Measurements from ENCODE around the gene DLG2. TPM values are rescaled to one million over a fixed set of nuclear protein-coding genes. Genes with fewer than 3 reads are reported as not detected.
"Not testable (repeated sequence)": the region's sequence is repeated elsewhere in the genome, so short reads cannot be mapped to it uniquely, and the experiment has no call there.

Gene DLG2
- 0.26 TPM for polyA plus RNA-seq (2012; ENCODE audit: low read depth, missing spikeins)

GRCh38 chr11:85627332-85627997 is at the start of gene DLG2:
Gene DLG2 (minus strand): TSS chr11:85627344.
- DNase-seq (ENCODE audit: insufficient read length, low spot score) (no peak), FAIRE-seq (no peak)
- TF ChIP-seq POU2F2 (IDR thresholded peaks at IDR 0.05; ENCODE audit: low read depth, low read length): no peak
- no peak for TF ChIP-seq TAF1 (IDR thresholded peaks at IDR 0.05; ENCODE audit: low read depth, low read length)
- no peak for TF ChIP-seq PAX5 (IDR thresholded peaks at IDR 0.05; ENCODE audit: insufficient read depth, low read length, severe bottlenecking)
- no peak for TF ChIP-seq POLR2AphosphoS5 (IDR thresholded peaks at IDR 0.05; ENCODE audit: low read depth, low read length)
- TF ChIP-seq POLR2A (IDR thresholded peaks at IDR 0.05; ENCODE audit: low read depth, low read length): no peak
- no peak for TF ChIP-seq SPI1 (IDR thresholded peaks at IDR 0.05; ENCODE audit: low read depth, low read length)

- FAIRE-seq: no peak
- DNase-seq (ENCODE audit: insufficient read length, low spot score): no peak
These were observed 46.2 kb upstream of the DLG2 start for GRCh38 chr11:85673393-85673792.

GRCh38 chr11:85672105-85672902 is 45.2 kb upstream of the DLG2 start:
- DNase-seq (ENCODE audit: insufficient read length, low spot score) (no peak), FAIRE-seq (no peak)
- TF ChIP-seq POU2F2 (IDR thresholded peaks at IDR 0.05; ENCODE audit: low read depth, low read length): no peak
- TF ChIP-seq POLR2A (IDR thresholded peaks at IDR 0.05; ENCODE audit: low read depth, low read length): no peak
- TF ChIP-seq SPI1 (IDR thresholded peaks at IDR 0.05; ENCODE audit: low read depth, low read length): peak; percentile 78
- no peak for TF ChIP-seq TAF1 (IDR thresholded peaks at IDR 0.05; ENCODE audit: low read depth, low read length)
- TF ChIP-seq PAX5 (IDR thresholded peaks at IDR 0.05; ENCODE audit: insufficient read depth, low read length, severe bottlenecking): no peak

More at GRCh38 chr11:85673393-85673792, 46.2 kb upstream of the DLG2 start:
- TF ChIP-seq POLR2AphosphoS5 (IDR thresholded peaks at IDR 0.05; ENCODE audit: low read depth, low read length) (no peak), SPI1 (IDR thresholded peaks at IDR 0.05; ENCODE audit: low read depth, low read length) (no peak), PAX5 (IDR thresholded peaks at IDR 0.05; ENCODE audit: insufficient read depth, low read length, severe bottlenecking) (no peak), POLR2A (IDR thresholded peaks at IDR 0.05; ENCODE audit: low read depth, low read length) (no peak), POU2F2 (IDR thresholded peaks at IDR 0.05; ENCODE audit: low read depth, low read length) (no peak), TAF1 (IDR thresholded peaks at IDR 0.05; ENCODE audit: low read depth, low read length) (no peak)

DNA sequence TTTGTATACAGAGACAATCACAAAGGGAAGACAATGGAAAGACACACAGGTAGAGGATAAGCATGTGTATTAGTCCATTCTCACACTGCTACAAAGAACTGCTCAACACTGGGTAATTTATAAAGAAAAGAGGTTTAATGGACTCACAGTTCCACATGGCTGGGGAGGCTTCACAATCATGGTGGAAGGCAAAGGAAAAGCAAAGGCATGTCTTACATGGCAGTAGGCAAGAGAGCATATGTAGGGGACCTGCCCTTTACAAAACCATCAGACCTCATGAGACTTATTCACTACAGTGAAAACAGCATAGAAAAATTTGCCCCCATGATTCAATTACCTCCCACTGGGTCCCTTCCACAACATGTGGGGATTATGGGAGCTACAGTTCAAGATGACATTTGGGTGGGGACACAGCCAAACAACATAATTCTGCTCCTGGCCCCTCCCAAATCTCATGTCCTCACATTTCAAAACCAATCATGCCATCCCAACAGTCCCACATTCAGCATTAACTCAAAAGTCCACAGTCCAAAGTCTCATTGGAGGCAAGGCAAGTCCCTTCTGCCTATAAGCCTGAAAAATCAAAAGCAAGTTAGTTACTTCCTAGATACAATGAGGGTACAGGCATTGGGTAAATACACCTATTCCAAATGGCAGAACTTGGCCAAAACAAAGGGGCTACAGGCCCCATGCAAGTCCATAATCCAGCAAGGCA is 44.0 kb upstream of the DLG2 start:
- not testable (repeated sequence) for DNase-seq (ENCODE audit: insufficient read length, low spot score); FAIRE-seq

- TF ChIP-seq SPI1 (IDR thresholded peaks at IDR 0.05; ENCODE audit: low read depth, low read length): no peak
- no peak for TF ChIP-seq POU2F2 (IDR thresholded peaks at IDR 0.05; ENCODE audit: low read depth, low read length)
- no peak for TF ChIP-seq POLR2AphosphoS5 (IDR thresholded peaks at IDR 0.05; ENCODE audit: low read depth, low read length)
- no peak for TF ChIP-seq PAX5 (IDR thresholded peaks at IDR 0.05; ENCODE audit: insufficient read depth, low read length, severe bottlenecking)
- no peak for TF ChIP-seq POLR2A (IDR thresholded peaks at IDR 0.05; ENCODE audit: low read depth, low read length)
- no peak for TF ChIP-seq TAF1 (IDR thresholded peaks at IDR 0.05; ENCODE audit: low read depth, low read length)
- DNase-seq (ENCODE audit: insufficient read length, low spot score) (no peak), FAIRE-seq (no peak)
These were observed 41.0 kb upstream of the DLG2 start for GRCh38 chr11:85668157-85668556.

DNA sequence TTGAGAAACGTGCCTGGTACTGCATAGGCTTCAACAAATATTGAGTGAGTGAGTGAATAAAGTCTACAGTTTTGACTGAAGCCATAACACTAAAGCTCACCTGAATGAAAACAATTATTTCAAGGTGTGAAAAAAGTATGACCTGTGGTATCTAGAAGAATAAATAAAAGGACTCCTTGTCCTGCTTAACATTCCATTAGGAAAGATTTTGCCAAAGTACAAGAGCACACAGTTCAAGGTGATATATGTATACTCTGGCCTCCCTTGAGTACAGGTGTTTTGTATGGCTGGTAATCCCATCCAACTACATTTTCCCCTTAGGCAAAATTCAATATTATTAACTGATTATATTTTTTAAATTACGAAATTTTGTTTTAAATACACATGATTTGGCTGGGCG is 39.5 kb upstream of the DLG2 start:
- DNase-seq (ENCODE audit: insufficient read length, low spot score) (no peak), FAIRE-seq (no peak)
- TF ChIP-seq POLR2AphosphoS5 (IDR thresholded peaks at IDR 0.05; ENCODE audit: low read depth, low read length) (no peak), SPI1 (IDR thresholded peaks at IDR 0.05; ENCODE audit: low read depth, low read length) (no peak), TAF1 (IDR thresholded peaks at IDR 0.05; ENCODE audit: low read depth, low read length) (no peak), POU2F2 (IDR thresholded peaks at IDR 0.05; ENCODE audit: low read depth, low read length) (no peak), PAX5 (IDR thresholded peaks at IDR 0.05; ENCODE audit: insufficient read depth, low read length, severe bottlenecking) (no peak), POLR2A (IDR thresholded peaks at IDR 0.05; ENCODE audit: low read depth, low read length) (no peak)

- DNase-seq (ENCODE audit: insufficient read length, low spot score) (no peak), FAIRE-seq (no peak)
- no peak for TF ChIP-seq TAF1 (IDR thresholded peaks at IDR 0.05; ENCODE audit: low read depth, low read length)
- TF ChIP-seq SPI1 (IDR thresholded peaks at IDR 0.05; ENCODE audit: low read depth, low read length): no peak
- TF ChIP-seq POU2F2 (IDR thresholded peaks at IDR 0.05; ENCODE audit: low read depth, low read length): no peak
- TF ChIP-seq POLR2AphosphoS5 (IDR thresholded peaks at IDR 0.05; ENCODE audit: low read depth, low read length): no peak
- no peak for TF ChIP-seq PAX5 (IDR thresholded peaks at IDR 0.05; ENCODE audit: insufficient read depth, low read length, severe bottlenecking)
- TF ChIP-seq POLR2A (IDR thresholded peaks at IDR 0.05; ENCODE audit: low read depth, low read length): no peak
These were observed 38.6 kb upstream of the DLG2 start for GRCh38 chr11:85665733-85666132.

GRCh38 chr11:85664615-85665481 is 37.7 kb upstream of the DLG2 start, which contains the start of gene CREBZF:
Gene CREBZF (minus strand): TSS chr11:85665129. CDS start chr11:85664875, 254 bp downstream.
- FAIRE-seq (peak; percentile 90), DNase-seq (ENCODE audit: insufficient read length, low spot score) (peak; percentile 77)
- TF ChIP-seq PAX5 (IDR thresholded peaks at IDR 0.05; ENCODE audit: insufficient read depth, low read length, severe bottlenecking) (no peak), SPI1 (IDR thresholded peaks at IDR 0.05; ENCODE audit: low read depth, low read length) (no peak), POLR2A (IDR thresholded peaks at IDR 0.05; ENCODE audit: low read depth, low read length) (peak; percentile 92), TAF1 (IDR thresholded peaks at IDR 0.05; ENCODE audit: low read depth, low read length) (peak; percentile 80), POU2F2 (IDR thresholded peaks at IDR 0.05; ENCODE audit: low read depth, low read length) (peak; percentile 70), POLR2AphosphoS5 (IDR thresholded peaks at IDR 0.05; ENCODE audit: low read depth, low read length) (peak; percentile 95)

All from GM12891 (cell line).